GM12878 (cell line): ENCODE measurements around the gene NPDC1. TPM values are rescaled to one million over a fixed set of nuclear protein-coding genes. Genes with fewer than 3 reads are reported as not detected.

Source experiments
- ATAC-seq: fragments of 200-7000 bp; cut with Tn5 transposase; 3 replicates; pipeline ENCODE4 v1.9.1; 2020; ENCODE audit warnings: mild to moderate bottlenecking, moderate library complexity
- BruUV-seq: library from RNA; stranded (reverse); fragments of 400-500 nt; replicated peaks from 2 replicates; lab custom pipeline; 2021; lab: Mats Ljungman, UMichigan
- CTCF ChIA-PET: fragments of 300-600 bp; sonication (Branson Sonifier 250); formaldehyde crosslinking; extraction: SDS; loops from one replicate; lab custom pipeline; 2021; ENCODE audit warnings: inconsistent platforms; lab: Yijun Ruan, JAX
- POLR2A ChIA-PET: fragments of 350-600 bp; formaldehyde crosslinking; extraction: SDS; loops from one replicate; lab custom pipeline; 2021; ENCODE audit warnings: inconsistent platforms; lab: Charles Lee
- RAD21 ChIA-PET: fragments of 300-600 bp; sonication (Branson Sonifier 250); formaldehyde crosslinking; loops from one replicate; lab custom pipeline; 2023; ENCODE audit warnings: antibody characterized with exemption; ENCODE audit not compliant: unreplicated experiment; lab: Charles Lee
- SMC1A ChIA-PET: fragments of 300-600 bp; sonication (Branson Sonifier 250); formaldehyde crosslinking; loops from one replicate; lab custom pipeline; 2023; ENCODE audit not compliant: unreplicated experiment, uncharacterized antibody; lab: Charles Lee
- DNase-seq: peaks from one replicate; pipeline ENCODE4 v3.0.0-alpha.2; 2011; ENCODE audit warnings: low read depth, low spot score
- FAIRE-seq: peaks from 3 replicates; lab custom pipeline; 2011; peaks lifted over from hg19 to GRCh38; lab: Jason Lieb, UNC
- H2AFZ ChIP-seq: 2 replicates; pipeline ENCODE4 v1.6.0; 2011; ENCODE audit warnings: low read depth, low read length, control low read depth; ENCODE audit not compliant: control insufficient read depth
- H3K27ac ChIP-seq: 2 replicates; pipeline ENCODE4 v1.5.1; 2011; ENCODE audit warnings: control low read depth; ENCODE audit not compliant: control insufficient read depth, insufficient read depth
- H3K27me3 ChIP-seq, 2 experiments: replicated peaks in 1 of 2; 2 replicates each; pipeline versions ENCODE4 v1.6.0 to v1.6.1; 2011; ENCODE audit warnings: low read length in 1 of 2; ENCODE audit not compliant: control insufficient read depth in 2 of 2, insufficient read depth in 2 of 2
- H3K36me3 ChIP-seq, 2 experiments: 2 replicates each; pipeline ENCODE4 v1.5.1; 2011; ENCODE audit warnings: low read length in 1 of 2; ENCODE audit not compliant: control insufficient read depth in 2 of 2, insufficient read depth in 2 of 2
- H3K4me1 ChIP-seq: 2 replicates; pipeline ENCODE4 v1.6.1; 2011; ENCODE audit warnings: mild to moderate bottlenecking, low read length, moderate library complexity, mixed read lengths; ENCODE audit not compliant: control insufficient read depth, insufficient read depth
- H3K4me2 ChIP-seq: 2 replicates; pipeline ENCODE4 v1.6.0; 2011; ENCODE audit warnings: control low read depth; ENCODE audit not compliant: control insufficient read depth, insufficient read depth
- H3K4me3 ChIP-seq: fragments of 200-600 bp; sonication (generic); 2 replicates; pipeline ENCODE4 v1.5.1; 2016
- H3K79me2 ChIP-seq: 2 replicates; pipeline ENCODE4 v1.6.0; 2011; ENCODE audit warnings: low read length; ENCODE audit not compliant: control insufficient read depth, insufficient read depth
- H3K9ac ChIP-seq: 2 replicates; pipeline ENCODE4 v1.8.0; 2011; ENCODE audit warnings: low read length, control low read depth, mixed read lengths; ENCODE audit not compliant: control insufficient read depth, insufficient read depth
- H3K9me3 ChIP-seq: replicated peaks from 3 replicates; pipeline ENCODE4 v1.5.1; 2011; ENCODE audit warnings: mild to moderate bottlenecking, low read length; ENCODE audit not compliant: control insufficient read depth, insufficient read depth
- H4K20me1 ChIP-seq: 2 replicates; pipeline ENCODE4 v1.6.0; 2011; ENCODE audit not compliant: control insufficient read depth, insufficient read depth
- CBX3 ChIP-seq: fragments of 200-600 bp; sonication (generic); IDR thresholded peaks from 2 replicates; pipeline ENCODE4 v1.6.1; 2016; ENCODE audit warnings: low read depth, borderline replicate concordance
- E2F8 ChIP-seq: fragments of 450-650 bp; IDR thresholded peaks from 2 replicates; pipeline ENCODE4 v1.6.1; 2018; ENCODE audit warnings: mild to moderate bottlenecking, low read depth, moderate library complexity; ENCODE audit not compliant: partially characterized antibody
- FOXK2 ChIP-seq: fragments of 450-650 bp; IDR thresholded peaks from 2 replicates; pipeline ENCODE4 v1.6.1; 2017; ENCODE audit warnings: mild to moderate bottlenecking, moderate library complexity
- KAT2A ChIP-seq: conservative IDR thresholded peaks from 2 replicates; pipeline ENCODE4 v1.6.1; 2011; ENCODE audit warnings: low read depth, low read length; ENCODE audit not compliant: control insufficient read depth
- POLR2AphosphoS5 ChIP-seq: IDR thresholded peaks from 2 replicates; pipeline ENCODE4 v1.6.1; 2011; ENCODE audit warnings: mild to moderate bottlenecking, low read length, inconsistent platforms
- RAD51 ChIP-seq: fragments of 450-650 bp; IDR thresholded peaks from 2 replicates; pipeline ENCODE4 v1.6.1; 2016; ENCODE audit warnings: moderate library complexity, mild to moderate bottlenecking, inconsistent platforms
- SP1 ChIP-seq: IDR thresholded peaks from one replicate; pipeline ENCODE4 v1.6.1; 2011; ENCODE audit warnings: low read depth, low read length
- ZBED1 ChIP-seq: IDR thresholded peaks from 2 replicates; pipeline ENCODE4 v1.6.1; 2016; ENCODE audit warnings: borderline replicate concordance
- ZNF24 ChIP-seq: fragments of 450-650 bp; IDR thresholded peaks from 2 replicates; pipeline ENCODE4 v1.6.1; 2017; ENCODE audit warnings: antibody characterized with exemption, mild to moderate bottlenecking
- WGBS: methylation state at CpG from one replicate; pipeline ENCODE4 v1.1.6; 2016; ENCODE audit warnings: low lambda C conversion rate; ENCODE audit not compliant: insufficient replicate concordance, insufficient coverage; ENCODE audit errors: missing lambda C conversion rate; 5-methylcytosine and 5-hydroxymethylcytosine counted together
- in situ Hi-C: fragments of 300-500 bp; cut with MboI; formaldehyde crosslinking; loops from 9 replicates; pipeline ENCODE4 v1.14.3; 2018; ENCODE audit warnings: mixed read lengths
- intact Hi-C: fragments of 100-400 bp; cut with micrococcal nuclease; formaldehyde crosslinking; loops from one replicate; pipeline ENCODE4 v1.14.2; 2022; ENCODE audit not compliant: unreplicated experiment
- polyA plus RNA-seq, 11 experiments: library from polyadenylated mRNA; depleted of rRNA in 4 of 11; unstranded in 6 of 11; stranded (reverse) in 5 of 11; fragments of >200 nt; fragmentation: Nextera tagmentation in 4 of 11; fragmentation: Illumina TruSeq in 1 of 11; extraction: Ambion mirVana in 4 of 11; extraction: Trizol in 1 of 11; gene quantifications; 1 replicate in 1 of 11; 2 replicates in 10 of 11; pipeline versions ENCODE4 v1.2.1 to v1.2.3, GENCODE V29; 2011 to 2016; ENCODE audit warnings: inconsistent platforms in 2 of 11, missing spikeins in 2 of 11, low read depth in 1 of 11
- total RNA-seq, 4 experiments: library from RNA; depleted of rRNA in 3 of 4; stranded (reverse); fragments of >200 nt in 3 of 4; fragmentation: Illumina TruSeq in 1 of 4; extraction: Trizol in 1 of 4; gene quantifications; 2 replicates each; pipeline versions ENCODE4 v1.2.1 to v1.2.3, GENCODE V29; 2013 to 2021

NPDC1 gene
- total and polyA plus RNA-seq, 10 of the 15 experiments (the other 5 are each of a cell fraction or from before 2014, with no cell fraction given): 0.04 to 1.7 (median 0.77) TPM; not detected in 2

- no peak for TF ChIP-seq RAD51
- no peak for TF ChIP-seq E2F8
These were observed 23.9 kb downstream of the NPDC1 start (continued) for GRCh38 chr9:137021979-137022661.

GRCh38 chr9:137021568-137021978 lies 24.4 kb downstream of the NPDC1 start:
- Histone ChIP-seq H2AFZ (no peak overlapping the region), H3K4me2 (no peak overlapping the region), H3K79me2 (no peaks in the 10 kb centered on the region), H3K9me3 (no peaks in the 10 kb centered on the region; the same call in 2 of the 3 replicates), H3K27ac (no peak overlapping the region)
- no peak for ATAC-seq
- in situ Hi-C loops: no loop called here
- POLR2A ChIA-PET: interaction anchor here (0.6 to 1.0 kb wide), 2 partner anchors 31 to 211 kb away, joined by 4 read pairs; no protein-coding TSS in a partner anchor
- SMC1A ChIA-PET: no interaction called here
- TF ChIP-seq SP1 (no peak), KAT2A (no peak), CBX3 (no peak), FOXK2 (no peak), E2F8 (no peak), POLR2AphosphoS5 (no peak), ZNF24 (no peak), ZBED1 (no peak)
- TF ChIP-seq, all 136 proteins: peak for 0
- H3K9ac ChIP-seq: no peak overlapping the region
- FAIRE-seq (no peak), DNase-seq (no peak)
- no peak overlapping the region for H3K4me3 ChIP-seq
- intact Hi-C loops: no loop called here
- WGBS: 92% methylated on average over 6 of the region's 6 CpGs
- CTCF ChIA-PET: interaction anchor here (1.1 to 1.4 kb wide), 2 partner anchors 42 to 102 kb away, joined by 3 read pairs; no protein-coding TSS in a partner anchor
- no peaks in the 10 kb centered on the region for H3K36me3 ChIP-seq
- RAD21 ChIA-PET: no interaction called here
- H4K20me1 ChIP-seq: no peaks in the 10 kb centered on the region
- BruUV-seq: no TSS peak
- no peaks in the 10 kb centered on the region for H3K27me3 ChIP-seq
- no peaks in the 10 kb centered on the region for H3K4me1 ChIP-seq
